Ovary (tissue), 9 donors: ENCODE results near the gene TAF1A. TPM values are rescaled to one million over a fixed set of nuclear protein-coding genes. Genes with fewer than 3 reads are reported as not detected.

ENCODE experiments used
- DNase-seq, 5 donors: peaks; one replicate each; pipeline ENCODE4 v3.0.0-alpha.2; 2019 to 2020
- H3K27ac ChIP-seq, 2 donors: fragments of 200-600 bp; one replicate each; pipeline versions ENCODE4 v1.5.1 to v1.8.0; 2019 to 2022
- H3K27me3 ChIP-seq: fragments of 200-600 bp; one replicate; pipeline ENCODE4 v1.8.0; 2022
- H3K36me3 ChIP-seq: fragments of 200-600 bp; sonication (generic); one replicate; pipeline ENCODE4 v1.5.1; 2019
- H3K4me1 ChIP-seq: one replicate; pipeline ENCODE4 v1.8.1; 2013; ENCODE audit warnings: mild to moderate bottlenecking, moderate library complexity; ENCODE audit not compliant: insufficient read depth
- H3K4me3 ChIP-seq: fragments of 200-600 bp; sonication (generic); one replicate; pipeline ENCODE4 v1.5.1; 2017
- H3K9me3 ChIP-seq, 2 donors: fragments of 200-600 bp in 1 of 2; sonication (generic) in 1 of 2; one replicate each; pipeline versions ENCODE4 v1.5.1 to v1.8.1; 2013 to 2019; ENCODE audit warnings: mild to moderate bottlenecking in 1 of 2, moderate library complexity in 1 of 2
- CTCF ChIP-seq, 3 donors: fragments of 450-650 bp in 2 of 3; fragments of 200-600 bp in 1 of 3; IDR thresholded peaks; one replicate each; pipeline versions ENCODE4 v1.5.1 to v1.8.0; 2016 to 2022; ENCODE audit warnings: antibody characterized with exemption in 3 of 3, mild to moderate bottlenecking in 1 of 3
- EP300 ChIP-seq: sonication (generic); formaldehyde crosslinking; IDR thresholded peaks from one replicate; pipeline ENCODE4 v1.6.1; 2017; ENCODE audit warnings: antibody characterized with exemption
- POLR2A ChIP-seq: fragments of 450-650 bp; IDR thresholded peaks from one replicate; pipeline ENCODE4 v1.6.1; 2017; ENCODE audit warnings: antibody characterized with exemption, mild to moderate bottlenecking, moderate library complexity
- WGBS, 3 donors: extraction: QIAGEN DNeasy Blood & Tissue Kit in 1 of 3; methylation state at CpG; one replicate each; pipeline versions ENCODE4 v1.1.5 to v1.1.7; 2013 to 2017; 5-methylcytosine and 5-hydroxymethylcytosine counted together
- intact Hi-C, 4 donors: fragments of 100-400 bp; cut with DNase I; formaldehyde crosslinking; loops; one replicate each; pipeline versions ENCODE4 v1.11.0 to v1.15.1; 2022 to 2023
- polyA plus RNA-seq, 2 donors: library from polyadenylated mRNA; stranded (reverse); fragments of 200-250 nt in 1 of 2; fragments of 350-450 nt in 1 of 2; fragmentation: Illumina TruSeq in 1 of 2; extraction: RNeasy Lipid Tissue Mini Kit (QIAGEN cat#74804) in 1 of 2; gene quantifications; one replicate each; pipeline ENCODE4 v1.2.3, GENCODE V29; 2013 to 2014
- total RNA-seq, 7 donors: library from RNA; depleted of rRNA in 2 of 7; stranded (reverse); fragments of >200 nt in 2 of 7; fragmentation: NEBNext Ultra II Directional in 3 of 7; extraction: Animal tissue kit (Norgen Biotek cat#: 25700) in 3 of 7; gene quantifications; one replicate each; pipeline versions ENCODE4 v1.1.0 to v1.2.4, GENCODE V29; 2016 to 2023
- donor health status: DM: no; HTN: no; CAD: no; lungs with moderate emphysema.
- donor health status: DM: no; HTN: no; CAD: no.
- donor health status: Bipolar disorder and iron deficiency.
- donor health status: DM: yes; HTN: yes; CAD: no.
- donor health status: DM: no; HTN: no; CAD: no.
- donor health status: DM: yes; HTN: yes; CAD: no.

TAF1A gene
- total and polyA plus RNA-seq, 9 donors: 4.2 to 15.7 (median 9.3) TPM

- no peaks in the 10 kb centered on the region for H3K36me3 ChIP-seq
- no peaks in the 10 kb centered on the region for H3K27me3 ChIP-seq
- no peak for DNase-seq
- intact Hi-C loops: no loop called here
- H3K9me3 ChIP-seq: no peaks in the 10 kb centered on the region
- peaks cover 4% of the 10 kb centered on the region for H3K4me1 ChIP-seq
- no peak for TF ChIP-seq POLR2A
- no peak for TF ChIP-seq CTCF (IDR thresholded peaks at IDR 0.05)
- TF ChIP-seq EP300: no peak
- H3K4me3 ChIP-seq: no peak overlapping the region
- no peak overlapping the region for H3K27ac ChIP-seq
- 91 to 96% (median 92%) methylated on average over 3 of the region's 3 CpGs for WGBS, 3 donors
These were observed 5.1 kb upstream of the TAF1A start for GRCh38 chr1:222594789-222595188.

GRCh38 chr1:222592171-222592570, 2.4 kb upstream of the TAF1A start:
- 69 to 81% (median 69%) methylated on average over 3 of the region's 3 CpGs for WGBS, 3 donors
- intact Hi-C loops: no loop called here

GRCh38 chr1:222588135-222588534, 1.6 kb downstream of the TAF1A start:
- H3K27ac ChIP-seq: no peak overlapping the region
- H3K4me3 ChIP-seq: no peak overlapping the region
- WGBS, 3 donors: 64 to 76% (median 73%) methylated on average over 1 of the region's 1 CpG
- no peaks in the 10 kb centered on the region for H3K27me3 ChIP-seq
- TF ChIP-seq POLR2A (no peak), CTCF (IDR thresholded peaks at IDR 0.05) (no peak), EP300 (no peak)
- no peaks in the 10 kb centered on the region for H3K9me3 ChIP-seq
- DNase-seq: no peak
- intact Hi-C loops: no loop called here
- H3K36me3 ChIP-seq: no peaks in the 10 kb centered on the region
- peaks cover 6% of the 10 kb centered on the region for H3K4me1 ChIP-seq

More at GRCh38 chr1:222592171-222592570, 2.4 kb upstream of the TAF1A start:
- no peak overlapping the region for H3K4me3 ChIP-seq
- H3K36me3 ChIP-seq: no peaks in the 10 kb centered on the region
- H3K27me3 ChIP-seq: no peaks in the 10 kb centered on the region
- no peak for DNase-seq
- H3K4me1 ChIP-seq: peaks cover 6% of the 10 kb centered on the region
- no peak overlapping the region for H3K27ac ChIP-seq
- H3K9me3 ChIP-seq: no peaks in the 10 kb centered on the region
- no peak for TF ChIP-seq CTCF (IDR thresholded peaks at IDR 0.05)
- no peak for TF ChIP-seq POLR2A

GRCh38 chr1:222586842-222587241, 2.9 kb downstream of the TAF1A start:
- intact Hi-C loops: no loop called here

More at GRCh38 chr1:222586842-222587241, 2.9 kb downstream of the TAF1A start:
- TF ChIP-seq EP300: no peak
- TF ChIP-seq CTCF (IDR thresholded peaks at IDR 0.05): no peak
- TF ChIP-seq POLR2A: no peak
- Histone ChIP-seq H3K9me3 (no peaks in the 10 kb centered on the region), H3K36me3 (no peaks in the 10 kb centered on the region), H3K27ac (no peak overlapping the region), H3K4me3 (no peak overlapping the region), H3K4me1 (peaks cover 10% of the 10 kb centered on the region), H3K27me3 (no peaks in the 10 kb centered on the region)
- WGBS, 3 donors: 86 to 93% (median 90%) methylated on average over 2 of the region's 2 CpGs
- no peak for DNase-seq
